BJ (cell line): Measurements from ENCODE around the gene TRAPPC6A. TPM values are rescaled to one million over a fixed set of nuclear protein-coding genes. Genes with fewer than 3 reads are reported as not detected.
A peak's percentile ranks its signal among the peaks of the same experiment; 100 is the strongest.

Experiments used
- CTCF ChIA-PET: fragments of 350-600 bp; formaldehyde crosslinking; extraction: SDS; loops from one replicate; lab custom pipeline; 2021; ENCODE audit warnings: antibody characterized with exemption, inconsistent platforms; lab: Yijun Ruan, JAX
- POLR2A ChIA-PET: fragments of 300-600 bp; sonication (Branson Sonifier 250); formaldehyde crosslinking; extraction: SDS; loops from one replicate; lab custom pipeline; 2021; ENCODE audit warnings: antibody characterized with exemption; lab: Charles Lee
- DNase-seq: peaks from one replicate; pipeline ENCODE4 v3.0.0-alpha.2; 2011; ENCODE audit warnings: low read depth
- H3K27me3 ChIP-seq: 2 replicates; pipeline ENCODE4 v1.6.0; 2011; ENCODE audit warnings: low read length; ENCODE audit not compliant: control insufficient read depth, insufficient read depth
- H3K36me3 ChIP-seq: 2 replicates; pipeline ENCODE4 v1.5.1; 2011; ENCODE audit warnings: low read length; ENCODE audit not compliant: control insufficient read depth, insufficient read depth
- H3K4me3 ChIP-seq: 2 replicates; pipeline ENCODE4 v1.5.1; 2011; ENCODE audit warnings: low read depth, mild to moderate bottlenecking, control low read depth, low read length
- polyA plus RNA-seq: library from polyadenylated mRNA; depleted of rRNA; stranded (reverse); fragments of >200 nt; gene quantifications from 2 replicates; pipeline ENCODE4 v1.2.3, GENCODE V29; 2011
- TF ChIP-seq, protein P1 (sequence below): IDR thresholded peaks from 2 replicates; pipeline ENCODE4 v1.5.1; 2011; ENCODE audit warnings: low read depth, mild to moderate bottlenecking, control low read depth, inconsistent platforms, low read length, moderate library complexity; ENCODE audit not compliant: insufficient read depth

The TRAPPC6A gene
- polyA plus RNA-seq, 1 experiment = 15.0 TPM

- Histone ChIP-seq H3K36me3 (no peaks in the 10 kb centered on the region), H3K27me3 (no peaks in the 10 kb centered on the region), H3K4me3 (no peak overlapping the region)
- DNase-seq = no peak
- TF ChIP-seq, protein P1, sequence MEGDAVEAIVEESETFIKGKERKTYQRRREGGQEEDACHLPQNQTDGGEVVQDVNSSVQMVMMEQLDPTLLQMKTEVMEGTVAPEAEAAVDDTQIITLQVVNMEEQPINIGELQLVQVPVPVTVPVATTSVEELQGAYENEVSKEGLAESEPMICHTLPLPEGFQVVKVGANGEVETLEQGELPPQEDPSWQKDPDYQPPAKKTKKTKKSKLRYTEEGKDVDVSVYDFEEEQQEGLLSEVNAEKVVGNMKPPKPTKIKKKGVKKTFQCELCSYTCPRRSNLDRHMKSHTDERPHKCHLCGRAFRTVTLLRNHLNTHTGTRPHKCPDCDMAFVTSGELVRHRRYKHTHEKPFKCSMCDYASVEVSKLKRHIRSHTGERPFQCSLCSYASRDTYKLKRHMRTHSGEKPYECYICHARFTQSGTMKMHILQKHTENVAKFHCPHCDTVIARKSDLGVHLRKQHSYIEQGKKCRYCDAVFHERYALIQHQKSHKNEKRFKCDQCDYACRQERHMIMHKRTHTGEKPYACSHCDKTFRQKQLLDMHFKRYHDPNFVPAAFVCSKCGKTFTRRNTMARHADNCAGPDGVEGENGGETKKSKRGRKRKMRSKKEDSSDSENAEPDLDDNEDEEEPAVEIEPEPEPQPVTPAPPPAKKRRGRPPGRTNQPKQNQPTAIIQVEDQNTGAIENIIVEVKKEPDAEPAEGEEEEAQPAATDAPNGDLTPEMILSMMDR = no peak
- POLR2A ChIA-PET = interaction anchor here (1.0 kb wide), 1 partner anchor 9 kb away, joined by 3 read pairs; the partner anchor contains the start of gene TRAPPC6A
- CTCF ChIA-PET = interaction anchor here (0.9 kb wide), 1 partner anchor 14 kb away, joined by 3 read pairs; no protein-coding TSS in a partner anchor
Observed at GRCh38 chr19:45168767-45169351, 9.2 kb downstream of the TRAPPC6A start.

DNA sequence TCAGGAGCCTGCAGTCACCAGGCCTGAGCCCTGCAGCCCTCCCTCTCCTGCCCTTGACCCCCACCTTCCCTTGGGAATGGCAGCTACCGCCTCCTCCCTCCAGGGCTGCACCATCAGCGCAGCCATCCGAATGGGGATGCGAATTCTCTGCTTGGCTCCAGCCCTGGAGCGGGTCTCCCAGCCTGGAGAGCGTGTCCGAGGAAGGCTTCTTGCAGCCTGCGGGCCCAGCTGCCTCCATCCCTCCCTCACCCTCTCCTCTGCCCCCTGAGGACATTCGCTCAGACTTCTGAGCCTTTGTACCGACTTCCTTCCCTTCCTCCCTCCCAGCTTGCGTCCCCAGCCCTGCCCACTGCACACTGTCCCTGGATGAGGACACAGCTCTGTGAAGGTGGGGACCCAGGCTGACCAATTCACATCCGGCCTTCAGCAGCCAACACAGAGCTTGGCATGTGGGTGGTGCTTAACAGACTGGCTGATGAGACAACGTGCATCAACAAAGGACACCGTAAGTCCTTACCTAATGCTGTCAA is 11.2 kb downstream of the TRAPPC6A start:
- no peak for DNase-seq
- CTCF ChIA-PET = interaction anchor here (0.9 to 1.3 kb wide), 3 partner anchors 30 to 82 kb away, joined by 3 read pairs; partner anchors contain the start of gene PPP1R37
- H3K4me3 ChIP-seq = no peak overlapping the region
- H3K27me3 ChIP-seq = no peaks in the 10 kb centered on the region
- POLR2A ChIA-PET = no interaction called here
- H3K36me3 ChIP-seq = no peaks in the 10 kb centered on the region
- TF ChIP-seq, protein P1 = no peak

DNA sequence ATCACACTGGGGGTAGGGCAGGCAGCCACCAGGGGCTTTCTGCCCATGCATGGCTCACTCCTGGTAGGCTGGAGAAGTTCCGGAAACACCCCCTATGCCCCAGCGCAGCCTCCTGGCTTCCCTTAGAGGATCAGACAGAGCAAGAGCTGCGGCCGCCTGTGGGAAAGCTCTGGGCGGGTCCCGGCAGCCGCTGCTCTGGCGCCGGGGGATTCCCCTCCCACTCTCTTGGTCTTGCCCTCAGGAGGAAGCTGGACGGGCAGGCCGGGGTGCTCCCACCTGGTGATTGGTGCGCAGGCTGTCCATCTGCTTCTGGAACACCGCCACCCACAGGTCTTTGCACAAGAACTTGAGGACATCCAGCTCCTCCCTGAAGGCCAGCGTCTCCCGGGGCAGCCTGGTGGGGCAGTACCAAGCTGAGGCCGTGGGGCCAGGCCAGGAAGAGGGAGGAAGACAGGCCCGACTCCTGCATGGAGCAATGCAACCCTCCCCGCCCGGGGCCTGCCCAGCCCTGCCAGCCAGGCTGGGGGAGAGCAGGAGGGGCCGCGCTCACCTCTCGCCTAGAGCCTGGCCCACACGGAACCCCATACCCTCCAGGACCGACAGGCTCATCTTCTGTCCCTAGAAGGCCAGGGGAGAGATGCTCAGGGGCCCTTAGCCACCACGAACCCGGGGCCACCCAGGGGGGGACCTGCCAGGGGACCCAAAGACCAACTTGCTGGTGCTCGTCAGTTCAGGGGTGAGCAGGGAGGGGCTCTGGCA is 13.3 kb downstream of the TRAPPC6A start:
- Histone ChIP-seq H3K4me3 (no peak overlapping the region), H3K36me3 (no peaks in the 10 kb centered on the region), H3K27me3 (0 out of 2 replicates have a peak, but pooled peaks cover 6% of the 10 kb centered on the region)
- DNase-seq = no peak
- ChIA-PET CTCF (no interaction called here), POLR2A (no interaction called here)
- TF ChIP-seq, protein P1 = peak; percentile 20; the same call in 1 of the 2 replicates

- H3K36me3 ChIP-seq = no peaks in the 10 kb centered on the region
- TF ChIP-seq, protein P1 = no peak
- H3K27me3 ChIP-seq = 0 out of 2 replicates have a peak, but pooled peaks cover 6% of the 10 kb centered on the region
- ChIA-PET CTCF (interaction anchor here (1.9 kb wide), 1 partner anchor 174 kb away, joined by 6 read pairs; no protein-coding TSS in a partner anchor), POLR2A (no interaction called here)
- no peak overlapping the region for H3K4me3 ChIP-seq
- DNase-seq = no peak
Observed at GRCh38 chr19:45163751-45164460, 14.1 kb downstream of the TRAPPC6A start.

GRCh38 chr19:45163156-45163555 is 14.9 kb downstream of the TRAPPC6A start:
- CTCF ChIA-PET = interaction anchor here (1.9 kb wide), 1 partner anchor 174 kb away, joined by 6 read pairs; no protein-coding TSS in a partner anchor
- no peak for DNase-seq
- Histone ChIP-seq H3K4me3 (no peak overlapping the region), H3K27me3 (0 out of 2 replicates have a peak, but pooled peaks cover 6% of the 10 kb centered on the region), H3K36me3 (no peaks in the 10 kb centered on the region)
- TF ChIP-seq, protein P1 = no peak
- POLR2A ChIA-PET = no interaction called here
